DND-41 (cell line): Measurements from ENCODE around the gene PGLYRP1.

ENCODE experiments used
- CTCF ChIP-seq: IDR thresholded peaks from 2 replicates; pipeline ENCODE4 v1.5.1; 2012; ENCODE audit warnings: borderline replicate concordance, low read length, moderate library complexity, mild to moderate bottlenecking; ENCODE audit not compliant: poor library complexity, severe bottlenecking; ENCODE audit errors: extremely low read depth
- EZH2 ChIP-seq: IDR thresholded peaks from 3 replicates; pipeline ENCODE4 v1.6.1; 2012; ENCODE audit warnings: borderline replicate concordance, low read depth, mild to moderate bottlenecking, moderate library complexity, low read length, inconsistent platforms; ENCODE audit not compliant: severe bottlenecking

- TF ChIP-seq CTCF, result no peak
- TF ChIP-seq EZH2, result no peak
These were observed 50.5 kb downstream of the PGLYRP1 start for GRCh38 chr19:45972081-45972946.
